Cardiac muscle cell (in vitro differentiated cells and primary cell): ENCODE measurements around the gene HMGCS2. TPM values are rescaled to one million over a fixed set of nuclear protein-coding genes. Genes with fewer than 3 reads are reported as not detected.

Source experiments
- DNase-seq, 2 donors: peaks; one replicate each; pipeline versions ENCODE4 v3.0.0 to v3.0.0-alpha.2; 2010 to 2017; ENCODE audit warnings: low read depth in 1 of 2, low spot score in 1 of 2
- H3K27ac ChIP-seq: fragments of 200-600 bp; sonication (generic); 2 replicates; pipeline ENCODE4 v1.5.1; 2016
- H3K27me3 ChIP-seq: fragments of 200-600 bp; sonication (generic); 2 replicates; pipeline ENCODE4 v1.6.0; 2016; ENCODE audit warnings: control low read depth
- H3K36me3 ChIP-seq: fragments of 200-600 bp; sonication (generic); 2 replicates; pipeline ENCODE4 v1.5.1; 2016; ENCODE audit warnings: control low read depth
- H3K4me1 ChIP-seq: fragments of 200-600 bp; sonication (generic); 2 replicates; pipeline ENCODE4 v1.8.1; 2017; ENCODE audit warnings: low read depth, mild to moderate bottlenecking, mixed run types
- H3K4me3 ChIP-seq: fragments of 200-600 bp; sonication (generic); 2 replicates; pipeline ENCODE4 v1.5.1; 2016; ENCODE audit warnings: mild to moderate bottlenecking
- H3K9me3 ChIP-seq: fragments of 200-600 bp; sonication (generic); 2 replicates; pipeline ENCODE4 v1.5.1; 2017; ENCODE audit warnings: low read depth, mild to moderate bottlenecking, control low read depth
- CTCF ChIP-seq: IDR thresholded peaks from 2 replicates; pipeline ENCODE4 v1.5.1; 2012; ENCODE audit warnings: low read depth, mild to moderate bottlenecking, low read length
- polyA plus RNA-seq: library from polyadenylated mRNA; unstranded; fragments of >200 nt; fragmentation: Nextera tagmentation; extraction: Ambion mirVana; gene quantifications from 2 replicates; pipeline ENCODE4 v1.2.1, GENCODE V29; 2016
- total RNA-seq: library from RNA; depleted of rRNA; stranded (reverse); fragments of >200 nt; gene quantifications from 2 replicates; pipeline ENCODE4 v1.2.3, GENCODE V29; 2016

The HMGCS2 gene
- total and polyA plus RNA-seq, 2 experiments from 2014 or later, result 0.15 TPM; not detected in 1

GRCh38 chr1:119729044-119729443 is 39.7 kb downstream of the HMGCS2 start:
- Histone ChIP-seq H3K27me3 (no peaks in the 10 kb centered on the region), H3K9me3 (no peaks in the 10 kb centered on the region), H3K36me3 (peaks cover 7% of the 10 kb centered on the region), H3K4me1 (no peaks in the 10 kb centered on the region), H3K27ac (no peak overlapping the region), H3K4me3 (no peak overlapping the region)
- no peak for TF ChIP-seq CTCF
- DNase-seq, result no peak

DNA sequence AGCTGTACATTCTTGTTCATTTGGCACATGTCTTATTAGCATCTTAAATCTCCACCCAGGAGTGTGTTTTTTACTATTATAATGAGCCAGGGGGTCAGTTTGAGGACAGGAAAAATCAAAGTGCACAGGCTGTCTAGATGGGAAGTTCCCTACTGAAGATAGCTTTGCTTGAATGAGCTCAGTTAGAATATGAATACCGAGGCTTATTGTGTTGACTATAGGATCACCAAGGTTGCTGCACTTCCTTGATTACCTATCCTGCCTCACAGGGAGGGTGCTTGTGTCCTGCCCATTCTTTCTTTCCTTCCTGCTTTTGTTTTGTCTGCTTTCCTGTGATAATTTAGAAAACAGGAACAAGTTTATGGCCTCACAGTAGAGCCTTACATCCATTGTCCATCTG is 40.7 kb downstream of the HMGCS2 start:
- Histone ChIP-seq H3K27me3 (no peaks in the 10 kb centered on the region), H3K4me3 (no peak overlapping the region), H3K9me3 (no peaks in the 10 kb centered on the region), H3K36me3 (peaks cover 14% of the 10 kb centered on the region), H3K27ac (no peak overlapping the region), H3K4me1 (no peaks in the 10 kb centered on the region)
- no peak for DNase-seq
- TF ChIP-seq CTCF, result no peak

- Histone ChIP-seq H3K36me3 (peaks cover 14% of the 10 kb centered on the region), H3K4me1 (no peaks in the 10 kb centered on the region), H3K4me3 (no peak overlapping the region), H3K27me3 (no peaks in the 10 kb centered on the region), H3K9me3 (no peaks in the 10 kb centered on the region), H3K27ac (no peak overlapping the region)
- no peak for DNase-seq
- TF ChIP-seq CTCF, result no peak
Measured at GRCh38 chr1:119725626-119726025, 43.1 kb downstream of the HMGCS2 start.

DNA sequence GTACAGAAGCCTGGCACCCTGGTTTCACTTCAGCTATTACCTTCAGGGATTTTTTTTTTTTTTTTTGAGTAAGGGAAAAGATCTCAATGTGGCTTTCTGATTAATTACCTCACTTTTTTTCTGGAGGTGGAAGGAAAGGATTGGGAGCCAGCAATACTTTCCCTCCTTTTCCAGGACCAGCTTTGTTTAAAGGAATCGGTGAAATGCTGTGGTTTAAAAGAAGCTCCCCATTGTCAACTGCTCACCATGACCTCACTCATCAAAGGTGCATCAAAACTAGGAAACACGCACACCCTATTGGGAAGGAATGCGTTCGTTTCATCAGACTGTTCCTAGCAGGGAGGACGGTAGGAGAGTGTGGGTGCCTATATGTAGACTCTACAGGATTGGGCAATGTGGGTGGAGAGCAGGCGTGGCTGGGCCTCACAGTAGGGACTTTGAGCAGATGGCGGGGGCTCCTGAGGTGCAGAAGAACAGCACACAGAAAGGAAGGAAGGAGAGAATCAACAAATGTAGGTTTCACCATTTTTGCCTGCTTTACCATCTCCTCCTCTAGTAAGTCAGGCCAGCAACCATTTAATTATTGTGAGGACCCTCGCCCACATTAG is 44.0 kb downstream of the HMGCS2 start:
- Histone ChIP-seq H3K9me3 (no peaks in the 10 kb centered on the region), H3K4me3 (no peak overlapping the region), H3K4me1 (no peaks in the 10 kb centered on the region), H3K36me3 (peaks cover 12% of the 10 kb centered on the region), H3K27ac (no peak overlapping the region), H3K27me3 (no peaks in the 10 kb centered on the region)
- DNase-seq, result no peak
- TF ChIP-seq CTCF, result no peak

GRCh38 chr1:119721896-119722295 is 46.8 kb downstream of the HMGCS2 start:
- Histone ChIP-seq H3K27ac (no peak overlapping the region), H3K27me3 (no peaks in the 10 kb centered on the region), H3K4me3 (no peak overlapping the region), H3K9me3 (no peaks in the 10 kb centered on the region), H3K4me1 (no peaks in the 10 kb centered on the region), H3K36me3 (peaks cover 9% of the 10 kb centered on the region)
- DNase-seq, result no peak
- no peak for TF ChIP-seq CTCF
